ENCODE data around the gene HNRNPF. TPM values are rescaled to one million over a fixed set of nuclear protein-coding genes. Genes with fewer than 3 reads are reported as not detected.

The HNRNPF gene
- total and polyA plus RNA-seq, 2 of the 4 experiments (the other 2 are of a cell fraction), result 169 to 207 TPM

DNA sequence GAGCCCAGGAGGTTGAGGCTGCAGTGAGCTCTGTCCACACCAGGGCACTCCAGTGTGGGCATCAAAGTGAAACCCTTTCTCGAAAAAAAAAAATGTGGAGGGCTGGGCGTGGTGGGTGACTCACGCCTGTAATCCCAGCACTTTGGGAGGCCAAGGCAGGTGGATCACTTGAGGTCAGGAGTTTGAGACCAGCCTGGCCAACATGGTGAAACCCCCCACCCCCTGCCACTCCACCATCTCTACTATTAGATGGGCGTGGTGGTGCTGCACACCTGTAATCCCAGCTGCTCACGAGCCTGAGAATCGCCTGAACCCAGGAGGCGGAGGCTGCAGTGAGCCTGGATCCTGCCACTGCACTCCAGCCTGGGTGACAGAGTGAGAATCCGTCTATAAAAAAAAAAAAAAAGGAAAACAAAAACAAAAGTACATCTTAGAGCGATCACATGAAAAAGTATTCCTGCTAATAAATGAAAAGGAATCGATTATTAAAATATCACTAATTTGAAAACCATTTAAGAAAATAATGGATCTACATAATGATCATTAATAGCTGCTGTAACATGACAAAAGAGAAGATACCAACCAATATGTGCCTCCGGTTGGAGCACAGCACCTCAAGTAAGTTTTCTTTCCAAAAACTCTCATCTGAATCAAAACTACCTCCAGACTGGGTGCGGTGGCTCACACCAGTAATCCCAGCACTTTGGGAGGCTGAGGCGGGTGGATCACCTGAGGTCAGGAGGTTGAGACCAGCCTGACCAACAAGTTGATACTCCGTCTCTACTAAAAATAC, 4.9 kb downstream of the HNRNPF start:
- intact Hi-C loops (cut with micrococcal nuclease), result no loop called here
- no peak for TF ChIP-seq RCOR1 (IDR thresholded peaks at IDR 0.05; ENCODE audit: insufficient replicate concordance, low read length)
- TF ChIP-seq FOS (IDR thresholded peaks at IDR 0.05; ENCODE audit: low read depth, low read length), result no peak
- no peak for TF ChIP-seq MAFK (IDR thresholded peaks at IDR 0.05; ENCODE audit: low read depth, low read length)
- no peak for TF ChIP-seq CEBPB (IDR thresholded peaks at IDR 0.05; ENCODE audit: low read depth, low read length)
- no peak for TF ChIP-seq NFE2L2 (IDR thresholded peaks at IDR 0.05; ENCODE audit: low read depth, low read length)
- no peak for TF ChIP-seq RFX5 (IDR thresholded peaks at IDR 0.05; ENCODE audit: low read depth, low read length)
- no peak for TF ChIP-seq SMC3 (IDR thresholded peaks at IDR 0.05; ENCODE audit: low read depth, low read length)
- TF ChIP-seq, protein P1, sequence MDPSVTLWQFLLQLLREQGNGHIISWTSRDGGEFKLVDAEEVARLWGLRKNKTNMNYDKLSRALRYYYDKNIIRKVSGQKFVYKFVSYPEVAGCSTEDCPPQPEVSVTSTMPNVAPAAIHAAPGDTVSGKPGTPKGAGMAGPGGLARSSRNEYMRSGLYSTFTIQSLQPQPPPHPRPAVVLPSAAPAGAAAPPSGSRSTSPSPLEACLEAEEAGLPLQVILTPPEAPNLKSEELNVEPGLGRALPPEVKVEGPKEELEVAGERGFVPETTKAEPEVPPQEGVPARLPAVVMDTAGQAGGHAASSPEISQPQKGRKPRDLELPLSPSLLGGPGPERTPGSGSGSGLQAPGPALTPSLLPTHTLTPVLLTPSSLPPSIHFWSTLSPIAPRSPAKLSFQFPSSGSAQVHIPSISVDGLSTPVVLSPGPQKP (IDR thresholded peaks at IDR 0.05; ENCODE audit: borderline replicate concordance, low read depth, low read length), result no peak
- no peak for TF ChIP-seq POLR2A (IDR thresholded peaks at IDR 0.05; ENCODE audit: low read depth, low read length)
- TF ChIP-seq, protein P2, sequence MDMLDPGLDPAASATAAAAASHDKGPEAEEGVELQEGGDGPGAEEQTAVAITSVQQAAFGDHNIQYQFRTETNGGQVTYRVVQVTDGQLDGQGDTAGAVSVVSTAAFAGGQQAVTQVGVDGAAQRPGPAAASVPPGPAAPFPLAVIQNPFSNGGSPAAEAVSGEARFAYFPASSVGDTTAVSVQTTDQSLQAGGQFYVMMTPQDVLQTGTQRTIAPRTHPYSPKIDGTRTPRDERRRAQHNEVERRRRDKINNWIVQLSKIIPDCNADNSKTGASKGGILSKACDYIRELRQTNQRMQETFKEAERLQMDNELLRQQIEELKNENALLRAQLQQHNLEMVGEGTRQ (IDR thresholded peaks at IDR 0.05; ENCODE audit: low read depth, low read length), result no peak
- no peak for TF ChIP-seq MAZ (IDR thresholded peaks at IDR 0.05; ENCODE audit: borderline replicate concordance, low read depth, low read length)
- no peak for TF ChIP-seq MXI1 (IDR thresholded peaks at IDR 0.05; ENCODE audit: borderline replicate concordance, low read depth, low read length)
- no peak for TF ChIP-seq BHLHE40 (IDR thresholded peaks at IDR 0.05; ENCODE audit: low read depth, low read length)
- no peak for TF ChIP-seq RAD21 (IDR thresholded peaks at IDR 0.05; ENCODE audit: low read length)
- TF ChIP-seq CHD1 (IDR thresholded peaks at IDR 0.05; ENCODE audit: low read depth, low read length), result no peak

More for the DNA sequence above, 4.9 kb downstream of the HNRNPF start:
- Histone ChIP-seq H4K8ac (ENCODE audit: low read depth in 2 of 2, low read length in 2 of 2) (no peak overlapping the region), H3K27me3 (ENCODE audit: control insufficient read depth, insufficient read depth, low read length) (no peaks in the 10 kb centered on the region), H2AK9ac (replicated peaks; ENCODE audit: low read depth, low read length, poor library complexity) (no peak overlapping the region), H3K18ac (ENCODE audit: low read depth, low read length) (no peak overlapping the region), H4K20me1 (ENCODE audit: insufficient read depth, low read length) (peaks cover 93% of the 10 kb centered on the region), H3K36me3 (ENCODE audit: control insufficient read depth, insufficient read depth, low read length) (0 out of 2 replicates have a peak, but pooled peaks cover 2% of the 10 kb centered on the region), H4K91ac (ENCODE audit: insufficient read depth, low read depth, low read length) (no peak overlapping the region), H2BK20ac (ENCODE audit: low read depth, low read length) (no peak overlapping the region), H3K4ac (ENCODE audit: low read depth, low read length) (no peak overlapping the region), H3K56ac (ENCODE audit: extremely low read depth, insufficient read depth, low read length) (no peak overlapping the region), H3K9me3 (ENCODE audit: control insufficient read depth, insufficient read depth, low read length) (no peaks in the 10 kb centered on the region), H3K79me1 (ENCODE audit: low read depth in 1 of 2, low read length in 2 of 2) (peaks cover 4 to 18% of the 10 kb centered on the region in 2 experiments; a peak in 2 of 4 replicates), H3K23ac (ENCODE audit: low read depth, low read length) (no peak overlapping the region), H3K4me1 (ENCODE audit: control insufficient read depth, insufficient read depth, low read length) (peaks cover 9% of the 10 kb centered on the region), H4K5ac (ENCODE audit: low read depth, low read length) (no peak overlapping the region), H3K4me2 (ENCODE audit: low read depth, low read length) (no peak overlapping the region), H2AFZ (replicated peaks; ENCODE audit: low read length, poor library complexity) (no peak overlapping the region), H3K9me1 (ENCODE audit: insufficient read depth, low read length) (peaks cover 3% of the 10 kb centered on the region), H3K4me3 (ENCODE audit: insufficient read depth, low read depth, low read length) (no peak overlapping the region), H2BK5ac (ENCODE audit: low read depth, low read length, poor library complexity, severe bottlenecking) (no peak overlapping the region), H2BK120ac (ENCODE audit: low read depth, low read length) (no peak overlapping the region), H2AK5ac (ENCODE audit: low read depth, low read length) (no peak overlapping the region), H3K27ac (ENCODE audit: insufficient read depth, low read length) (no peak overlapping the region), H3K9ac (ENCODE audit: low read depth, low read length) (no peak overlapping the region), H3K14ac (replicated peaks; ENCODE audit: low read depth, low read length) (no peak overlapping the region), H2BK15ac (ENCODE audit: low read depth, low read length) (no peak overlapping the region)
- in situ Hi-C loops (cut with MboI; ENCODE audit: low sequenced_read_pairs), result loop anchor here (5.0 to 25.0 kb wide), 2 partner anchors 48 to 1583 kb away; partner anchors contain the start of gene DEPP1
- dilution Hi-C loops (cut with HindIII; ENCODE audit: low sequenced_read_pairs, unreplicated experiment), result no loop called here
- BruUV-seq (replicated peaks), result no TSS peak
- DNase-seq, result no peak
- ATAC-seq (ENCODE audit: low read depth), result no peak
- CTCF ChIA-PET, result no interaction called here
- POLR2A ChIA-PET (ENCODE audit: unreplicated experiment), result no interaction called here
- 100% methylated on average over 1 of the region's 14 CpGs; no CpG with 5 or more reads in 1 of the 2 experiments for WGBS, 2 experiments (ENCODE audit: extremely low coverage in 2 of 2, insufficient read length in 1 of 2)
